Calu3 (cell line): ENCODE results near the gene SURF4. TPM values are rescaled to one million over a fixed set of nuclear protein-coding genes. Genes with fewer than 3 reads are reported as not detected.
A peak's percentile ranks its signal among the peaks of the same experiment; 100 is the strongest.

Experiments
- BruUV-seq: library from RNA; stranded (reverse); fragments of 400-500 nt; replicated peaks from 2 replicates; lab custom pipeline; 2021; lab: Mats Ljungman, UMichigan
- CTCF ChIA-PET: fragments of 300-600 bp; sonication (Branson Sonifier 250); formaldehyde crosslinking; loops from one replicate; lab custom pipeline; 2022; ENCODE audit warnings: antibody characterized with exemption; lab: Charles Lee
- DNase-seq: peaks from one replicate; pipeline ENCODE4 v3.0.0; 2022
- H3K27ac Mint-ChIP-seq: one replicate; pipeline ENCODE4 v1.8.0; 2022; ENCODE audit warnings: mixed read lengths; ENCODE audit not compliant: unreplicated experiment
- H3K27me3 Mint-ChIP-seq: one replicate; pipeline ENCODE4 v1.8.0; 2022; ENCODE audit warnings: mixed read lengths; ENCODE audit not compliant: unreplicated experiment
- H3K36me3 Mint-ChIP-seq: one replicate; pipeline ENCODE4 v1.8.0; 2022; ENCODE audit warnings: mild to moderate bottlenecking, moderate library complexity, mixed read lengths; ENCODE audit not compliant: insufficient read depth, unreplicated experiment
- H3K4me1 Mint-ChIP-seq: one replicate; pipeline ENCODE4 v1.8.0; 2022; ENCODE audit warnings: mild to moderate bottlenecking, low read depth, mixed read lengths; ENCODE audit not compliant: unreplicated experiment
- H3K4me3 Mint-ChIP-seq: one replicate; pipeline ENCODE4 v1.8.0; 2022; ENCODE audit warnings: mild to moderate bottlenecking, low read depth, moderate library complexity, mixed read lengths; ENCODE audit not compliant: unreplicated experiment
- H3K9me3 Mint-ChIP-seq: one replicate; pipeline ENCODE4 v1.8.0; 2022; ENCODE audit warnings: low read depth, mixed read lengths; ENCODE audit not compliant: unreplicated experiment
- CTCF ChIP-seq: fragments of 200-600 bp; IDR thresholded peaks from one replicate; pipeline ENCODE4 v1.8.0; 2022; ENCODE audit warnings: antibody characterized with exemption; ENCODE audit not compliant: unreplicated experiment
- intact Hi-C: fragments of 100-400 bp; cut with micrococcal nuclease; formaldehyde crosslinking; loops from one replicate; pipeline ENCODE4 v1.10.0; 2022; ENCODE audit not compliant: unreplicated experiment
- total RNA-seq: library from RNA; stranded (reverse); gene quantifications from 2 replicates; pipeline ENCODE4 v1.2.3, GENCODE V29; 2022

The SURF4 gene
- total RNA-seq, 1 experiment from 2014 or later = 129 TPM

- DNase-seq = no peak
- no peaks in the 10 kb centered on the region for H3K9me3 Mint-ChIP-seq
- peak overlapping the region; percentile 92 for H3K27ac Mint-ChIP-seq
- TF ChIP-seq CTCF = no peak
- TSS peak; percentile 72 for BruUV-seq
- H3K27me3 Mint-ChIP-seq = no peaks in the 10 kb centered on the region
- H3K4me3 Mint-ChIP-seq = peak overlapping the region; percentile 82
- CTCF ChIA-PET = interaction anchor here (1.0 kb wide), 1 partner anchor 163 kb away, joined by 3 read pairs; no protein-coding TSS in a partner anchor
- peaks cover 66% of the 10 kb centered on the region for H3K36me3 Mint-ChIP-seq
- H3K4me1 Mint-ChIP-seq = peaks cover 14% of the 10 kb centered on the region
- intact Hi-C loops = loop anchor here (10.0 kb wide), 1 partner anchor 56 kb away; no protein-coding TSS in a partner anchor
These were observed 26.9 kb downstream of the SURF4 start for GRCh38 chr9:133348718-133349573.

- Mint-ChIP-seq H3K4me1 (peaks cover 9% of the 10 kb centered on the region), H3K9me3 (no peaks in the 10 kb centered on the region), H3K36me3 (peaks cover 58% of the 10 kb centered on the region), H3K27ac (peak within 1 kb of the TSS; percentile 92), H3K4me3 (peak within 1 kb of the TSS; percentile 82), H3K27me3 (no peaks in the 10 kb centered on the region)
- TF ChIP-seq CTCF = no peak
- intact Hi-C loops = loop anchor here (10.0 kb wide), 1 partner anchor 57 kb away; no protein-coding TSS in a partner anchor
- peak; percentile 81 for DNase-seq
- CTCF ChIA-PET = interaction anchor here (0.7 to 1.0 kb wide), 2 partner anchors 155 to 162 kb away, joined by 3 read pairs; no protein-coding TSS in a partner anchor
- BruUV-seq = no TSS peak
These were observed 27.7 kb downstream of the SURF4 start, which contains the start of the genes MED22 and RPL7A for GRCh38 chr9:133347985-133348717. MED22 (minus strand) TSS chr9:133348131; CDS start chr9:133346662, 1,469 bp downstream. RPL7A (plus strand) TSS chr9:133348218; CDS start chr9:133348244, 26 bp downstream.

GRCh38 chr9:133347515-133347984, 28.3 kb downstream of the SURF4 start:
- no peak for TF ChIP-seq CTCF
- H3K9me3 Mint-ChIP-seq = no peaks in the 10 kb centered on the region
- intact Hi-C loops = loop anchor here (10.0 kb wide), 1 partner anchor 57 kb away; no protein-coding TSS in a partner anchor
- no TSS peak for BruUV-seq
- H3K27me3 Mint-ChIP-seq = no peaks in the 10 kb centered on the region
- peak overlapping the region; percentile 92 for H3K27ac Mint-ChIP-seq
- CTCF ChIA-PET = interaction anchor here (0.7 to 1.0 kb wide), 3 partner anchors 9 to 162 kb away, joined by 3 read pairs; partner anchors contain the start of genes SURF1 and SURF2
- H3K4me1 Mint-ChIP-seq = peaks cover 6% of the 10 kb centered on the region
- DNase-seq = peak; percentile 21
- H3K36me3 Mint-ChIP-seq = peaks cover 53% of the 10 kb centered on the region
- H3K4me3 Mint-ChIP-seq = peak overlapping the region; percentile 82
